PC-9 (cell line): Measurements from ENCODE around the gene NPSR1. TPM values are rescaled to one million over a fixed set of nuclear protein-coding genes. Genes with fewer than 3 reads are reported as not detected.

Experiments used
- BruUV-seq: library from RNA; stranded (reverse); fragments of 400-500 nt; replicated peaks from 2 replicates; lab custom pipeline; 2021; lab: Mats Ljungman, UMichigan
- CTCF ChIA-PET: fragments of 300-600 bp; sonication (Branson Sonifier 250); formaldehyde crosslinking; loops from one replicate; lab custom pipeline; 2022; ENCODE audit warnings: antibody characterized with exemption; lab: Charles Lee
- POLR2A ChIA-PET: fragments of 300-600 bp; sonication (Branson Sonifier 250); formaldehyde crosslinking; loops from one replicate; lab custom pipeline; 2022; ENCODE audit warnings: antibody characterized with exemption; ENCODE audit not compliant: unreplicated experiment; lab: Charles Lee
- DNase-seq, 2 experiments: peaks; one replicate each; pipeline versions ENCODE4 v3.0.0 to v3.0.0-alpha.2; 2015 to 2022; ENCODE audit warnings: mixed read lengths in 1 of 2
- H2AFZ ChIP-seq: fragments of 200-600 bp; sonication (generic); 2 replicates; pipeline ENCODE4 v1.8.1; 2017; ENCODE audit warnings: antibody characterized with exemption
- H3F3A ChIP-seq: fragments of 200-600 bp; sonication (generic); 2 replicates; pipeline ENCODE4 v1.8.1; 2017; ENCODE audit warnings: antibody characterized with exemption, mild to moderate bottlenecking, low read depth; ENCODE audit not compliant: insufficient read depth
- H3K27ac ChIP-seq: fragments of 200-600 bp; sonication (generic); 2 replicates; pipeline ENCODE4 v1.6.1; 2016; ENCODE audit warnings: mixed run types
- H3K27me3 ChIP-seq: fragments of 200-600 bp; sonication (generic); 2 replicates; pipeline ENCODE4 v1.6.1; 2016; ENCODE audit warnings: low read depth, mixed run types; ENCODE audit not compliant: insufficient read depth
- H3K36me3 ChIP-seq: fragments of 200-600 bp; sonication (generic); 2 replicates; pipeline ENCODE4 v1.6.1; 2016; ENCODE audit warnings: low read depth, mixed run types
- H3K4me1 ChIP-seq: fragments of 200-600 bp; sonication (generic); replicated peaks from 2 replicates; pipeline ENCODE4 v1.6.1; 2016; ENCODE audit warnings: mixed run types; ENCODE audit not compliant: insufficient read depth
- H3K4me2 ChIP-seq: fragments of 200-600 bp; sonication (generic); 2 replicates; pipeline ENCODE4 v1.6.1; 2017; ENCODE audit warnings: mixed run types
- H3K4me3 ChIP-seq: fragments of 200-600 bp; sonication (generic); 2 replicates; pipeline ENCODE4 v1.6.1; 2016; ENCODE audit warnings: mixed run types
- H3K79me2 ChIP-seq: fragments of 200-600 bp; sonication (generic); 2 replicates; pipeline ENCODE4 v1.6.1; 2017; ENCODE audit warnings: low read depth, mixed run types
- H3K9me2 ChIP-seq: fragments of 200-600 bp; sonication (generic); 2 replicates; pipeline ENCODE4 v1.8.1; 2017; ENCODE audit warnings: mild to moderate bottlenecking; ENCODE audit not compliant: insufficient read depth
- H3K9me3 ChIP-seq: fragments of 200-600 bp; sonication (generic); 2 replicates; pipeline ENCODE4 v1.8.1; 2016; ENCODE audit warnings: low read depth; ENCODE audit not compliant: insufficient read depth
- H4K20me1 ChIP-seq: fragments of 200-600 bp; sonication (generic); 2 replicates; pipeline ENCODE4 v1.8.1; 2017; ENCODE audit not compliant: insufficient read depth
- EZH2 ChIP-seq: fragments of 200-600 bp; sonication (generic); IDR thresholded peaks from 2 replicates; pipeline ENCODE4 v1.8.0; 2017; ENCODE audit warnings: antibody characterized with exemption, low read depth
- intact Hi-C: fragments of 100-400 bp; cut with micrococcal nuclease; formaldehyde crosslinking; loops from one replicate; pipeline ENCODE4 v1.10.0; 2022; ENCODE audit not compliant: unreplicated experiment
- total RNA-seq: library from RNA; stranded (reverse); gene quantifications from 2 replicates; pipeline ENCODE4 v1.2.3, GENCODE V29; 2021
- TF ChIP-seq, protein P1 (sequence below): fragments of 200-600 bp; sonication (generic); conservative IDR thresholded peaks from 2 replicates; pipeline ENCODE4 v1.6.1; 2017; ENCODE audit warnings: mixed run types, antibody characterized with exemption, mild to moderate bottlenecking, moderate library complexity

The NPSR1 gene
- total RNA-seq, 1 experiment from 2014 or later: not detected

DNA sequence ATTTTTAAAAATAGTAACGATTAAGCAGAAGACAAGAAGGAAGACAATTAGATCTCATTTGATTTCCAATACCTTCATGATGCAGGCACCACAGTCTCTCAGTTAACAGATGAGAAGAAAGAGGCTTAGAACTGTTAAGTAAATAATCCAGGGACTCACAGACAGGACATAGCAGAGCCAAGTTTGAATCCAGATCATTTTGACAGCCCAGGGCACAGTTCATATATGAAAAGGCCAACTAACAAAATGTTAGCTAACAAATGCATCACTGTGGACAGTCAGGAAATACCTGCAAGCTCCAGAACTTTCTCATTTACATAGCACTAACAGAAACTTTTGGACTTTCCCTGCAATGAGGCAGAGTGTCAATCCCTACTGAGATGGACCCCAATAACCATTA lies 4.2 kb upstream of the NPSR1 start:
- no peaks in the 10 kb centered on the region for H3K4me1 ChIP-seq
- peaks cover 18% of the 10 kb centered on the region for H3K27me3 ChIP-seq
- CTCF ChIA-PET: no interaction called here
- no peak overlapping the region for H3K4me2 ChIP-seq
- TF ChIP-seq EZH2: no peak
- TF ChIP-seq, protein P1, sequence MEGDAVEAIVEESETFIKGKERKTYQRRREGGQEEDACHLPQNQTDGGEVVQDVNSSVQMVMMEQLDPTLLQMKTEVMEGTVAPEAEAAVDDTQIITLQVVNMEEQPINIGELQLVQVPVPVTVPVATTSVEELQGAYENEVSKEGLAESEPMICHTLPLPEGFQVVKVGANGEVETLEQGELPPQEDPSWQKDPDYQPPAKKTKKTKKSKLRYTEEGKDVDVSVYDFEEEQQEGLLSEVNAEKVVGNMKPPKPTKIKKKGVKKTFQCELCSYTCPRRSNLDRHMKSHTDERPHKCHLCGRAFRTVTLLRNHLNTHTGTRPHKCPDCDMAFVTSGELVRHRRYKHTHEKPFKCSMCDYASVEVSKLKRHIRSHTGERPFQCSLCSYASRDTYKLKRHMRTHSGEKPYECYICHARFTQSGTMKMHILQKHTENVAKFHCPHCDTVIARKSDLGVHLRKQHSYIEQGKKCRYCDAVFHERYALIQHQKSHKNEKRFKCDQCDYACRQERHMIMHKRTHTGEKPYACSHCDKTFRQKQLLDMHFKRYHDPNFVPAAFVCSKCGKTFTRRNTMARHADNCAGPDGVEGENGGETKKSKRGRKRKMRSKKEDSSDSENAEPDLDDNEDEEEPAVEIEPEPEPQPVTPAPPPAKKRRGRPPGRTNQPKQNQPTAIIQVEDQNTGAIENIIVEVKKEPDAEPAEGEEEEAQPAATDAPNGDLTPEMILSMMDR: no peak
- H2AFZ ChIP-seq: no peak overlapping the region
- no peaks in the 10 kb centered on the region for H4K20me1 ChIP-seq
- no peak for DNase-seq
- no peaks in the 10 kb centered on the region for H3K79me2 ChIP-seq
- intact Hi-C loops: no loop called here
- no TSS peak for BruUV-seq
- no peaks in the 10 kb centered on the region for H3K9me2 ChIP-seq
- POLR2A ChIA-PET: no interaction called here
- no peaks in the 10 kb centered on the region for H3K36me3 ChIP-seq
- no peaks in the 10 kb centered on the region for H3F3A ChIP-seq
- no peak overlapping the region for H3K27ac ChIP-seq
- H3K4me3 ChIP-seq: no peak overlapping the region
- H3K9me3 ChIP-seq: no peaks in the 10 kb centered on the region

DNA sequence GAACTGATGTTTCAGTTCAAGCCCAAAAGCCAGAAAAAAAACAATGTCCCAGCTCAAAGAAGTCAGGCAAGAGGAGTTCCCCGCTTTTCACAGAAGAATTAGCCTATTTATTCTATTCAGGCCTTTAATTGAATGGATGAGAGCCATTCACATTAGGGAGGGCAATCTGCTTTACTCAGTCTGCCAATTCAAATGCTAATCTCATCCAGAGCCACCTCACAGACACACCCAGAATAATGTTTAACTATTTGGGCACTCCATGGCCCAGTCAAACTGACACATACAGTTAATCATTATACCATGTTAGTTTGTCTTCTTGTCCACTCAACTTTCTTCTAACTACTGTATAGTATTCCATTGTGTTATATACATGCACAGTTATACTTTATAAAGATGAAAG lies 2.6 kb upstream of the NPSR1 start:
- Histone ChIP-seq H3K4me2 (no peak overlapping the region), H3K9me2 (no peaks in the 10 kb centered on the region), H3F3A (no peaks in the 10 kb centered on the region), H3K9me3 (no peaks in the 10 kb centered on the region), H3K27me3 (peaks cover 18% of the 10 kb centered on the region), H4K20me1 (no peaks in the 10 kb centered on the region), H3K79me2 (no peaks in the 10 kb centered on the region), H3K36me3 (no peaks in the 10 kb centered on the region), H3K4me3 (no peak overlapping the region), H3K27ac (no peak overlapping the region), H2AFZ (no peak overlapping the region), H3K4me1 (no peaks in the 10 kb centered on the region)
- TF ChIP-seq, protein P1: no peak
- TF ChIP-seq EZH2: no peak
- no TSS peak for BruUV-seq
- intact Hi-C loops: no loop called here
- ChIA-PET CTCF (no interaction called here), POLR2A (no interaction called here)
- DNase-seq: no peak

DNA sequence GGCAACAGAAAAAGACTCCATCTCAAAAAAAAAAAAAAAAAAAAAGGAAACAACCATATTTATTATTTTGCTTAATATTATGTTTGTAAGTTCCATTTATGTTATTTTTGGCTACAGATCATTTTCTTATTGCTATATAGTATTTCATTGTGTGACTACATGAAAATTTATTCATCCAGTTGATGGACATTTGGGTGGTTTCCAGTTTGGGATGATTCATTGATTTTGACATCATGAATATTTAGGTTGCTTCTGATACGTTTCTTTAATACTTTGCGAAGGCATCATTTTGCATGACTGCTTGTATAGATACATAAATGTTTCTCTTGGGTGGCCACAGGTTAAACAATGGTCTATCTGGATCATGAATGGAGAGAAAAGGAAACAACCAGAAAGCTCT lies 2.0 kb upstream of the NPSR1 start:
- Histone ChIP-seq H3K27me3 (peaks cover 18% of the 10 kb centered on the region), H2AFZ (no peak overlapping the region), H3K4me2 (no peak overlapping the region), H3K9me2 (no peaks in the 10 kb centered on the region), H3K27ac (no peak overlapping the region), H4K20me1 (no peaks in the 10 kb centered on the region), H3K4me3 (no peak overlapping the region), H3F3A (no peaks in the 10 kb centered on the region), H3K36me3 (no peaks in the 10 kb centered on the region), H3K4me1 (no peaks in the 10 kb centered on the region), H3K79me2 (no peaks in the 10 kb centered on the region), H3K9me3 (no peaks in the 10 kb centered on the region)
- intact Hi-C loops: no loop called here
- TF ChIP-seq EZH2: no peak
- POLR2A ChIA-PET: no interaction called here
- BruUV-seq: no TSS peak
- CTCF ChIA-PET: no interaction called here
- DNase-seq: no peak

DNA sequence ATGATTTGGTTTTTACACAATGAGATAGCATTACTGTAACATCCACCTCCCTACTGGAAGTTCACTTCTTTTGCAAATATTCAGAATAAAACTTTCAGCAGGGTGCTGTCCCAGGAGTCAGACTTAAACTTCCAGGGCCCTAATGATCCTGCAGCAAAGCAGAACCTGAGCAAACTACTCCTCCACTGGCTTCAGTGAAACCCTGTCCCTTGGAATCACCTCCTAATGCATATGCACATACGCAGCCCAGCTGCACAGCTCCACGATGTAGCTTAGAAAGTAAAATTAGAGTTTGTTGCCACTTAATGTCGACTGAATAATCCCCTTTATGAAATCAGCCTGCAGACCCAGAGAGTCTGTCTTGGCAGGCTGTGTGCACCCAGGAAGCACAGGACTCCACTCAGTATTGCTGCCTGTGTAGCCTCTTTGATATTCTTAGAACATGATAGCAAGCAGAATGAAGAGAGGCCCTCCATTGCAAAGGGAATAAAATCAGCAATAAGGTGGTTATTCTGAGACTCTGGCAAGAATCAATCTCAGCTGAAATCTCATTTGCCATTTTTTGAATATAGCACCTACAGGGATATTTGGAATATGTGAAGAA lies 1.6 kb downstream of the NPSR1 start:
- TF ChIP-seq, protein P1: no peak
- no peak for TF ChIP-seq EZH2
- H4K20me1 ChIP-seq: no peaks in the 10 kb centered on the region
- H3K4me1 ChIP-seq: no peaks in the 10 kb centered on the region
- BruUV-seq: no TSS peak
- ChIA-PET POLR2A (no interaction called here), CTCF (no interaction called here)
- H3K79me2 ChIP-seq: no peaks in the 10 kb centered on the region
- H3K36me3 ChIP-seq: no peaks in the 10 kb centered on the region
- no peaks in the 10 kb centered on the region for H3K9me3 ChIP-seq
- intact Hi-C loops: no loop called here
- no peaks in the 10 kb centered on the region for H3F3A ChIP-seq
- H2AFZ ChIP-seq: no peak overlapping the region
- H3K27me3 ChIP-seq: peaks cover 45% of the 10 kb centered on the region
- no peak overlapping the region for H3K4me3 ChIP-seq
- H3K27ac ChIP-seq: no peak overlapping the region
- H3K4me2 ChIP-seq: no peak overlapping the region
- DNase-seq: no peak
- H3K9me2 ChIP-seq: no peaks in the 10 kb centered on the region
